ENCODE results near the gene TMA7. TPM values are rescaled to one million over a fixed set of nuclear protein-coding genes. Genes with fewer than 3 reads are reported as not detected.

The TMA7 gene
- total and polyA plus RNA-seq, 2 of the 13 experiments (the other 11 are each of a cell fraction or from before 2014, with no cell fraction given): 100 to 486 TPM

DNA sequence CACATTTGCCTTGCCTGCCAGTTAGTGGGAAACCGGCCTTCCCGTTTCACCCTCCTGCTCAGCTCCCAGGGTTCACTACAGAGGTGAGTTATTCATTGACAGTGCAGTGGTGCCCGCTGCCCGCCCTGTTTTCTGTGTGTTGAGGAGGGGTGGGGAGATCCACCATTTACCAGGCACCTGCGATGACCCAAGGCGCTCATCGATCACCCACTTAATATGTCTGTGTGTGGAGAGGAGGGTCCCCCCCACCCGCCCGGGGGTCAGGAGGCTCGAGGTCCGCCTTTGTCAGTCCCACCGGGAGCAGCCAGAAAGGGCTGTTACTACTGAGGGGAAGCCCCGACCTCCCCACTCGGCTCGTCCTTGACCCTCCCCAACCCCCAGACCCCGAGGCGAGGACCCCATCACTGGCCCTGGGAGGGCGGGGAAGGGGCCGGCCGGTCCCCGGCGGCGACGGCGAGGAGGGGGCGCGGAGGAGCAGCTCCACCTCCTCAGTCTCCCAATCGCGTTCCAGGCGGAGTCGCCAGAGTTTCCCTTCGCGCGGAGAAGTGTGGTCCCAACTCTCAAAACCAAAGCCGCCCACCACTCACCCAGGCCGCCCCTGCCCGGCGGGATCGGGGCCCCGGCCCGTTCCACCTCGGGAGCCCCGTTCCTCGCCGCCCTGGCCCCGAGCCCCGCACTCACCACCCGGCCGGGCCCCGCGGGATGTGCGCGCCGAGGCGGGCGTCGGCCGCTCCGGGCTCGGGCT lies 11.3 kb upstream of the TMA7 start (continued):
- TF ChIP-seq, protein P1, sequence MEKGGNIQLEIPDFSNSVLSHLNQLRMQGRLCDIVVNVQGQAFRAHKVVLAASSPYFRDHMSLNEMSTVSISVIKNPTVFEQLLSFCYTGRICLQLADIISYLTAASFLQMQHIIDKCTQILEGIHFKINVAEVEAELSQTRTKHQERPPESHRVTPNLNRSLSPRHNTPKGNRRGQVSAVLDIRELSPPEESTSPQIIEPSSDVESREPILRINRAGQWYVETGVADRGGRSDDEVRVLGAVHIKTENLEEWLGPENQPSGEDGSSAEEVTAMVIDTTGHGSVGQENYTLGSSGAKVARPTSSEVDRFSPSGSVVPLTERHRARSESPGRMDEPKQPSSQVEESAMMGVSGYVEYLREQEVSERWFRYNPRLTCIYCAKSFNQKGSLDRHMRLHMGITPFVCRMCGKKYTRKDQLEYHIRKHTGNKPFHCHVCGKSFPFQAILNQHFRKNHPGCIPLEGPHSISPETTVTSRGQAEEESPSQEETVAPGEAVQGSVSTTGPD (CRISPR knock-in tag; IDR thresholded peaks at IDR 0.05): no peak
- TF ChIP-seq, protein P2, sequence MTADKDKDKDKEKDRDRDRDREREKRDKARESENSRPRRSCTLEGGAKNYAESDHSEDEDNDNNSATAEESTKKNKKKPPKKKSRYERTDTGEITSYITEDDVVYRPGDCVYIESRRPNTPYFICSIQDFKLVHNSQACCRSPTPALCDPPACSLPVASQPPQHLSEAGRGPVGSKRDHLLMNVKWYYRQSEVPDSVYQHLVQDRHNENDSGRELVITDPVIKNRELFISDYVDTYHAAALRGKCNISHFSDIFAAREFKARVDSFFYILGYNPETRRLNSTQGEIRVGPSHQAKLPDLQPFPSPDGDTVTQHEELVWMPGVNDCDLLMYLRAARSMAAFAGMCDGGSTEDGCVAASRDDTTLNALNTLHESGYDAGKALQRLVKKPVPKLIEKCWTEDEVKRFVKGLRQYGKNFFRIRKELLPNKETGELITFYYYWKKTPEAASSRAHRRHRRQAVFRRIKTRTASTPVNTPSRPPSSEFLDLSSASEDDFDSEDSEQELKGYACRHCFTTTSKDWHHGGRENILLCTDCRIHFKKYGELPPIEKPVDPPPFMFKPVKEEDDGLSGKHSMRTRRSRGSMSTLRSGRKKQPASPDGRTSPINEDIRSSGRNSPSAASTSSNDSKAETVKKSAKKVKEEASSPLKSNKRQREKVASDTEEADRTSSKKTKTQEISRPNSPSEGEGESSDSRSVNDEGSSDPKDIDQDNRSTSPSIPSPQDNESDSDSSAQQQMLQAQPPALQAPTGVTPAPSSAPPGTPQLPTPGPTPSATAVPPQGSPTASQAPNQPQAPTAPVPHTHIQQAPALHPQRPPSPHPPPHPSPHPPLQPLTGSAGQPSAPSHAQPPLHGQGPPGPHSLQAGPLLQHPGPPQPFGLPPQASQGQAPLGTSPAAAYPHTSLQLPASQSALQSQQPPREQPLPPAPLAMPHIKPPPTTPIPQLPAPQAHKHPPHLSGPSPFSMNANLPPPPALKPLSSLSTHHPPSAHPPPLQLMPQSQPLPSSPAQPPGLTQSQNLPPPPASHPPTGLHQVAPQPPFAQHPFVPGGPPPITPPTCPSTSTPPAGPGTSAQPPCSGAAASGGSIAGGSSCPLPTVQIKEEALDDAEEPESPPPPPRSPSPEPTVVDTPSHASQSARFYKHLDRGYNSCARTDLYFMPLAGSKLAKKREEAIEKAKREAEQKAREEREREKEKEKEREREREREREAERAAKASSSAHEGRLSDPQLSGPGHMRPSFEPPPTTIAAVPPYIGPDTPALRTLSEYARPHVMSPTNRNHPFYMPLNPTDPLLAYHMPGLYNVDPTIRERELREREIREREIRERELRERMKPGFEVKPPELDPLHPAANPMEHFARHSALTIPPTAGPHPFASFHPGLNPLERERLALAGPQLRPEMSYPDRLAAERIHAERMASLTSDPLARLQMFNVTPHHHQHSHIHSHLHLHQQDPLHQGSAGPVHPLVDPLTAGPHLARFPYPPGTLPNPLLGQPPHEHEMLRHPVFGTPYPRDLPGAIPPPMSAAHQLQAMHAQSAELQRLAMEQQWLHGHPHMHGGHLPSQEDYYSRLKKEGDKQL (CRISPR knock-in tag; IDR thresholded peaks at IDR 0.05; ENCODE audit: low read depth): no peak
- no peak for TF ChIP-seq GZF1 (CRISPR knock-in tag; IDR thresholded peaks at IDR 0.05)
- TF ChIP-seq ZNF441 (CRISPR knock-in tag; IDR thresholded peaks at IDR 0.05; ENCODE audit: borderline replicate concordance): no peak
- TF ChIP-seq ZNF720 (CRISPR knock-in tag; IDR thresholded peaks at IDR 0.05): no peak
- TF ChIP-seq, protein P3, sequence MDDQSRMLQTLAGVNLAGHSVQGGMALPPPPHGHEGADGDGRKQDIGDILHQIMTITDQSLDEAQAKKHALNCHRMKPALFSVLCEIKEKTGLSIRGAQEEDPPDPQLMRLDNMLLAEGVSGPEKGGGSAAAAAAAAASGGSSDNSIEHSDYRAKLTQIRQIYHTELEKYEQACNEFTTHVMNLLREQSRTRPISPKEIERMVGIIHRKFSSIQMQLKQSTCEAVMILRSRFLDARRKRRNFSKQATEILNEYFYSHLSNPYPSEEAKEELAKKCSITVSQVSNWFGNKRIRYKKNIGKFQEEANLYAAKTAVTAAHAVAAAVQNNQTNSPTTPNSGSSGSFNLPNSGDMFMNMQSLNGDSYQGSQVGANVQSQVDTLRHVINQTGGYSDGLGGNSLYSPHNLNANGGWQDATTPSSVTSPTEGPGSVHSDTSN (CRISPR knock-in tag; IDR thresholded peaks at IDR 0.05; ENCODE audit: borderline replicate concordance): no peak
- TF ChIP-seq ZNF567 (CRISPR knock-in tag; IDR thresholded peaks at IDR 0.05; ENCODE audit: borderline replicate concordance): no peak
- no peak for TF ChIP-seq ZMYM2 (CRISPR knock-in tag; IDR thresholded peaks at IDR 0.05)
- TF ChIP-seq ZNF572 (CRISPR knock-in tag; IDR thresholded peaks at IDR 0.05): no peak
- TF ChIP-seq CEBPG (CRISPR knock-in tag; IDR thresholded peaks at IDR 0.05): no peak
- TF ChIP-seq, protein P4, sequence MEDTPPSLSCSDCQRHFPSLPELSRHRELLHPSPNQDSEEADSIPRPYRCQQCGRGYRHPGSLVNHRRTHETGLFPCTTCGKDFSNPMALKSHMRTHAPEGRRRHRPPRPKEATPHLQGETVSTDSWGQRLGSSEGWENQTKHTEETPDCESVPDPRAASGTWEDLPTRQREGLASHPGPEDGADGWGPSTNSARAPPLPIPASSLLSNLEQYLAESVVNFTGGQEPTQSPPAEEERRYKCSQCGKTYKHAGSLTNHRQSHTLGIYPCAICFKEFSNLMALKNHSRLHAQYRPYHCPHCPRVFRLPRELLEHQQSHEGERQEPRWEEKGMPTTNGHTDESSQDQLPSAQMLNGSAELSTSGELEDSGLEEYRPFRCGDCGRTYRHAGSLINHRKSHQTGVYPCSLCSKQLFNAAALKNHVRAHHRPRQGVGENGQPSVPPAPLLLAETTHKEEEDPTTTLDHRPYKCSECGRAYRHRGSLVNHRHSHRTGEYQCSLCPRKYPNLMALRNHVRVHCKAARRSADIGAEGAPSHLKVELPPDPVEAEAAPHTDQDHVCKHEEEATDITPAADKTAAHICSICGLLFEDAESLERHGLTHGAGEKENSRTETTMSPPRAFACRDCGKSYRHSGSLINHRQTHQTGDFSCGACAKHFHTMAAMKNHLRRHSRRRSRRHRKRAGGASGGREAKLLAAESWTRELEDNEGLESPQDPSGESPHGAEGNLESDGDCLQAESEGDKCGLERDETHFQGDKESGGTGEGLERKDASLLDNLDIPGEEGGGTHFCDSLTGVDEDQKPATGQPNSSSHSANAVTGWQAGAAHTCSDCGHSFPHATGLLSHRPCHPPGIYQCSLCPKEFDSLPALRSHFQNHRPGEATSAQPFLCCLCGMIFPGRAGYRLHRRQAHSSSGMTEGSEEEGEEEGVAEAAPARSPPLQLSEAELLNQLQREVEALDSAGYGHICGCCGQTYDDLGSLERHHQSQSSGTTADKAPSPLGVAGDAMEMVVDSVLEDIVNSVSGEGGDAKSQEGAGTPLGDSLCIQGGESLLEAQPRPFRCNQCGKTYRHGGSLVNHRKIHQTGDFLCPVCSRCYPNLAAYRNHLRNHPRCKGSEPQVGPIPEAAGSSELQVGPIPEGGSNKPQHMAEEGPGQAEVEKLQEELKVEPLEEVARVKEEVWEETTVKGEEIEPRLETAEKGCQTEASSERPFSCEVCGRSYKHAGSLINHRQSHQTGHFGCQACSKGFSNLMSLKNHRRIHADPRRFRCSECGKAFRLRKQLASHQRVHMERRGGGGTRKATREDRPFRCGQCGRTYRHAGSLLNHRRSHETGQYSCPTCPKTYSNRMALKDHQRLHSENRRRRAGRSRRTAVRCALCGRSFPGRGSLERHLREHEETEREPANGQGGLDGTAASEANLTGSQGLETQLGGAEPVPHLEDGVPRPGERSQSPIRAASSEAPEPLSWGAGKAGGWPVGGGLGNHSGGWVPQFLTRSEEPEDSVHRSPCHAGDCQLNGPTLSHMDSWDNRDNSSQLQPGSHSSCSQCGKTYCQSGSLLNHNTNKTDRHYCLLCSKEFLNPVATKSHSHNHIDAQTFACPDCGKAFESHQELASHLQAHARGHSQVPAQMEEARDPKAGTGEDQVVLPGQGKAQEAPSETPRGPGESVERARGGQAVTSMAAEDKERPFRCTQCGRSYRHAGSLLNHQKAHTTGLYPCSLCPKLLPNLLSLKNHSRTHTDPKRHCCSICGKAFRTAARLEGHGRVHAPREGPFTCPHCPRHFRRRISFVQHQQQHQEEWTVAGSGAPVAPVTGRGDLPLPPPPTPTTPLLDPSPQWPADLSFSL (CRISPR knock-in tag; IDR thresholded peaks at IDR 0.05): no peak
- TF ChIP-seq MED8 (CRISPR knock-in tag; IDR thresholded peaks at IDR 0.05; ENCODE audit: insufficient replicate concordance): no peak
- no peak for TF ChIP-seq ZNF333 (CRISPR knock-in tag; IDR thresholded peaks at IDR 0.05; ENCODE audit: borderline replicate concordance)
- TF ChIP-seq ARNTL (CRISPR knock-in tag; IDR thresholded peaks at IDR 0.05): no peak
- no peak for TF ChIP-seq KAT7 (CRISPR knock-in tag; IDR thresholded peaks at IDR 0.05; ENCODE audit: borderline replicate concordance)
